ENCODE results near the gene TNKS1BP1.

DNA sequence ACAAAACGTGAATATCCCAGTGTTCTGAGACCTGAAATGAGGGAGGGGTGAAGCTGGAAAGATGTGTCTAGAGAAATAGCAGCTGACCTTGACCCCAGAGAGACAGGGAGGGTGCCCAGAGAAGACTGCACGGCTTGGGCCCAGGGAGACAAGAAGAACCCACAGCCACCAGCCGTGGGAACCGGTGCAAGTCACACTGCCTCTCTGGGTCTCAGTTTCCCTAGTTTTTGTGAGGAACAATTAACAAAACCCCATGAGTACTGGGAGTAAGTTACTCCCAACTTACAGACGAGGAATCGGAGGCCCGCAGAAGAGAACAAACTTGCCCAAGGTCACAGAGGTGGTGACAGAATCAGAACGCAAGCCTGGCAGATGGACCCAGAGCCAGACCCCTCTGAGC is 19.2 kb downstream of the TNKS1BP1 start:
- TF ChIP-seq POLR2AphosphoS5 (IDR thresholded peaks at IDR 0.05): no peak
- TF ChIP-seq, protein P1, sequence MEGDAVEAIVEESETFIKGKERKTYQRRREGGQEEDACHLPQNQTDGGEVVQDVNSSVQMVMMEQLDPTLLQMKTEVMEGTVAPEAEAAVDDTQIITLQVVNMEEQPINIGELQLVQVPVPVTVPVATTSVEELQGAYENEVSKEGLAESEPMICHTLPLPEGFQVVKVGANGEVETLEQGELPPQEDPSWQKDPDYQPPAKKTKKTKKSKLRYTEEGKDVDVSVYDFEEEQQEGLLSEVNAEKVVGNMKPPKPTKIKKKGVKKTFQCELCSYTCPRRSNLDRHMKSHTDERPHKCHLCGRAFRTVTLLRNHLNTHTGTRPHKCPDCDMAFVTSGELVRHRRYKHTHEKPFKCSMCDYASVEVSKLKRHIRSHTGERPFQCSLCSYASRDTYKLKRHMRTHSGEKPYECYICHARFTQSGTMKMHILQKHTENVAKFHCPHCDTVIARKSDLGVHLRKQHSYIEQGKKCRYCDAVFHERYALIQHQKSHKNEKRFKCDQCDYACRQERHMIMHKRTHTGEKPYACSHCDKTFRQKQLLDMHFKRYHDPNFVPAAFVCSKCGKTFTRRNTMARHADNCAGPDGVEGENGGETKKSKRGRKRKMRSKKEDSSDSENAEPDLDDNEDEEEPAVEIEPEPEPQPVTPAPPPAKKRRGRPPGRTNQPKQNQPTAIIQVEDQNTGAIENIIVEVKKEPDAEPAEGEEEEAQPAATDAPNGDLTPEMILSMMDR (IDR thresholded peaks at IDR 0.05): no peak
- no peak for TF ChIP-seq POLR2A (IDR thresholded peaks at IDR 0.05)

Data from transverse colon (tissue), 4 donors.